Measurements from ENCODE around the gene UMODL1. TPM values are rescaled to one million over a fixed set of nuclear protein-coding genes. Genes with fewer than 3 reads are reported as not detected.

UMODL1 gene
- total RNA-seq, 1 experiment from 2014 or later: not detected

- POLR2A ChIA-PET (ENCODE audit: unreplicated experiment): no interaction called here
- Histone ChIP-seq H3K9me3 (ENCODE audit: insufficient read depth, low read depth) (no peaks in the 10 kb centered on the region), H3K27me3 (ENCODE audit: insufficient read depth, low read depth) (no peaks in the 10 kb centered on the region), H3K9me2 (ENCODE audit: insufficient read depth) (no peaks in the 10 kb centered on the region), H3K4me2 (peak overlapping the region; percentile 61), H2AFZ (no peak overlapping the region), H3F3A (ENCODE audit: insufficient read depth, low read depth) (peaks cover 26% of the 10 kb centered on the region), H3K4me1 (replicated peaks; ENCODE audit: insufficient read depth) (peaks cover 32% of the 10 kb centered on the region), H4K20me1 (ENCODE audit: insufficient read depth) (no peaks in the 10 kb centered on the region), H3K79me2 (ENCODE audit: low read depth) (no peaks in the 10 kb centered on the region), H3K27ac (peak overlapping the region; percentile 35), H3K36me3 (ENCODE audit: low read depth) (no peaks in the 10 kb centered on the region), H3K4me3 (no peak overlapping the region)
- no TSS peak for BruUV-seq (replicated peaks)
- TF ChIP-seq CTCF (conservative IDR thresholded peaks at IDR 0.05) (no peak), EZH2 (IDR thresholded peaks at IDR 0.05; ENCODE audit: low read depth) (no peak)
- CTCF ChIA-PET: interaction anchor here (0.6 kb wide), 1 partner anchor 507 kb away, joined by 4 read pairs; no protein-coding TSS in a partner anchor
- DNase-seq: peak; percentile 46 to 95
- intact Hi-C loops (cut with micrococcal nuclease; ENCODE audit: unreplicated experiment): no loop called here
These were observed 49.2 kb downstream of the UMODL1 start for GRCh38 chr21:42120101-42120902.

- Histone ChIP-seq H4K20me1 (ENCODE audit: insufficient read depth) (no peaks in the 10 kb centered on the region), H2AFZ (no peak overlapping the region), H3K4me2 (peak overlapping the region; percentile 61), H3K4me1 (replicated peaks; ENCODE audit: insufficient read depth) (peaks cover 36% of the 10 kb centered on the region), H3K27me3 (ENCODE audit: insufficient read depth, low read depth) (no peaks in the 10 kb centered on the region), H3K4me3 (no peak overlapping the region), H3K27ac (no peak overlapping the region; the same call in 1 of the 2 replicates), H3K36me3 (ENCODE audit: low read depth) (no peaks in the 10 kb centered on the region), H3K79me2 (ENCODE audit: low read depth) (no peaks in the 10 kb centered on the region), H3K9me2 (ENCODE audit: insufficient read depth) (no peaks in the 10 kb centered on the region), H3F3A (ENCODE audit: insufficient read depth, low read depth) (peaks cover 26% of the 10 kb centered on the region), H3K9me3 (ENCODE audit: insufficient read depth, low read depth) (no peaks in the 10 kb centered on the region)
- intact Hi-C loops (cut with micrococcal nuclease; ENCODE audit: unreplicated experiment): no loop called here
- DNase-seq: no peak
- ChIA-PET CTCF (no interaction called here), POLR2A (ENCODE audit: unreplicated experiment) (no interaction called here)
- no TSS peak for BruUV-seq (replicated peaks)
- TF ChIP-seq EZH2 (IDR thresholded peaks at IDR 0.05; ENCODE audit: low read depth): no peak
- TF ChIP-seq CTCF (conservative IDR thresholded peaks at IDR 0.05): no peak
These were observed 49.9 kb downstream of the UMODL1 start for GRCh38 chr21:42120903-42121535.

- POLR2A ChIA-PET (ENCODE audit: unreplicated experiment): no interaction called here
These were observed 50.7 kb downstream of the UMODL1 start for GRCh38 chr21:42121794-42122193.

More at GRCh38 chr21:42121794-42122193, 50.7 kb downstream of the UMODL1 start:
- no peaks in the 10 kb centered on the region for H3K27me3 ChIP-seq (ENCODE audit: insufficient read depth, low read depth)
- H3K36me3 ChIP-seq (ENCODE audit: low read depth): no peaks in the 10 kb centered on the region
- H3K4me1 ChIP-seq (replicated peaks; ENCODE audit: insufficient read depth): peaks cover 36% of the 10 kb centered on the region
- no peak for DNase-seq
- no peaks in the 10 kb centered on the region for H3K9me2 ChIP-seq (ENCODE audit: insufficient read depth)
- no peaks in the 10 kb centered on the region for H3K9me3 ChIP-seq (ENCODE audit: insufficient read depth, low read depth)
- no peak overlapping the region for H3K27ac ChIP-seq
- BruUV-seq (replicated peaks): no TSS peak
- H3K79me2 ChIP-seq (ENCODE audit: low read depth): no peaks in the 10 kb centered on the region
- intact Hi-C loops (cut with micrococcal nuclease; ENCODE audit: unreplicated experiment): no loop called here
- TF ChIP-seq CTCF (conservative IDR thresholded peaks at IDR 0.05) (no peak), EZH2 (IDR thresholded peaks at IDR 0.05; ENCODE audit: low read depth) (no peak)
- peaks cover 26% of the 10 kb centered on the region for H3F3A ChIP-seq (ENCODE audit: insufficient read depth, low read depth)
- H4K20me1 ChIP-seq (ENCODE audit: insufficient read depth): no peaks in the 10 kb centered on the region
- H3K4me3 ChIP-seq: no peak overlapping the region
- no peak overlapping the region for H2AFZ ChIP-seq
- H3K4me2 ChIP-seq: no peak overlapping the region
- CTCF ChIA-PET: no interaction called here
